Bronchial epithelial cell (primary cell): ENCODE measurements around the gene ZBTB34. TPM values are rescaled to one million over a fixed set of nuclear protein-coding genes. Genes with fewer than 3 reads are reported as not detected.

Experiments used
- DNase-seq: peaks from one replicate; pipeline ENCODE4 v3.0.0-alpha.2; 2010; ENCODE audit warnings: low read depth
- FAIRE-seq: peaks from 2 replicates; lab custom pipeline; 2011; peaks lifted over from hg19 to GRCh38; lab: Jason Lieb, UNC
- H3K27me3 ChIP-seq: 2 replicates; pipeline ENCODE4 v1.5.1; 2011; ENCODE audit warnings: low read length; ENCODE audit not compliant: control insufficient read depth, insufficient read depth
- H3K36me3 ChIP-seq: 2 replicates; pipeline ENCODE4 v1.5.1; 2011; ENCODE audit warnings: low read length; ENCODE audit not compliant: control insufficient read depth, insufficient read depth
- H3K4me3 ChIP-seq: 2 replicates; pipeline ENCODE4 v1.5.1; 2011; ENCODE audit warnings: mild to moderate bottlenecking, low read depth, low read length, control low read depth
- CTCF ChIP-seq: IDR thresholded peaks from 2 replicates; pipeline ENCODE4 v1.5.1; 2011; ENCODE audit warnings: mild to moderate bottlenecking, moderate library complexity, low read length, control low read depth, inconsistent platforms; ENCODE audit not compliant: insufficient read depth, severe bottlenecking
- total RNA-seq: library from RNA; depleted of rRNA; stranded (reverse); fragments of >200 nt; gene quantifications from 2 replicates; pipeline ENCODE4 v1.2.1, GENCODE V29; 2014

The ZBTB34 gene
- total RNA-seq, 1 donor from 2014 or later: 6.6 TPM

GRCh38 chr9:126872516-126872915, 12.1 kb downstream of the ZBTB34 start:
- no peak for DNase-seq
- Histone ChIP-seq H3K27me3 (no peaks in the 10 kb centered on the region), H3K4me3 (no peak overlapping the region), H3K36me3 (peaks cover 2% of the 10 kb centered on the region)
- no peak for FAIRE-seq
- no peak for TF ChIP-seq CTCF

GRCh38 chr9:126874546-126875314, 14.3 kb downstream of the ZBTB34 start:
- Histone ChIP-seq H3K4me3 (no peak overlapping the region), H3K27me3 (no peaks in the 10 kb centered on the region), H3K36me3 (peaks cover 6% of the 10 kb centered on the region)
- TF ChIP-seq CTCF: no peak
- DNase-seq: no peak
- FAIRE-seq: no peak

DNA sequence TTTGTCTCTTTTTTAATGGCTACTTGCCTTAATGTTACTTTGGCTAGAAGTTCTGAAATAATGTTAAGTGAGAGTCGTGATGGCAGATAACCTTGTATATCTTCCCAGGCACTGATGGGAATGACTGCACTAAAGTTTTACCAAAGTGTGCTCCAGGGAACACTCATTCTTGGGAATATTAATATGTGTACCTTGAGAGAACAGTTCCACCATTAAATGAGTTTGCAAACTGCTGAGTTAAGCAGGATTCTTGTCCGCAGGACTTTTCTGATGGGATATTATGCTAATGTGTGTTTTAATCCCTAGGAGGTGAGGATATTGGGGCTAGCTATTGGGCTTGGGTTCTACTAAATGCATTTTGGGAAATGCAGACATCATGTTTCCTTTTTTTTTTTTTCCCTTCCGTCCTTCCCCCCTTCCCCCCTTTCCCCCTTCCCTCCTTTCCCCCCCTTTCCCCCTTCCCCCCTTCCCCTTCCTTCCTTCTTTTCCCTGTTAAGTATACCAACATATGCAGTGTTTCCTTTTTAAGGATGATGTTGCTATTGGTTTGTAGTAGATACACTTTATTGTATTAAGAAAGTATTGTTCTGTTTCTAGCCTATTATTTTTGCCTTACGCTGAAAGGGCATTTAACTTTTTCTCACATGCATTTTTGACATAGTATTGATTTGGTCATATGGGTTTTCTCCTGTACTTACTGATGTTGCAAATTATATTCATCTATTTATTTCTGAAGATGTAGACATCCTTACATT, 15.5 kb downstream of the ZBTB34 start:
- H3K36me3 ChIP-seq: peaks cover 13% of the 10 kb centered on the region
- DNase-seq (no peak), FAIRE-seq (no peak)
- no peak overlapping the region for H3K4me3 ChIP-seq
- no peak for TF ChIP-seq CTCF
- H3K27me3 ChIP-seq: no peaks in the 10 kb centered on the region

- FAIRE-seq (no peak), DNase-seq (no peak)
- TF ChIP-seq CTCF: no peak
- H3K36me3 ChIP-seq: peaks cover 14% of the 10 kb centered on the region
- no peaks in the 10 kb centered on the region for H3K27me3 ChIP-seq
- H3K4me3 ChIP-seq: no peak overlapping the region
Observed at GRCh38 chr9:126876531-126876930, 16.1 kb downstream of the ZBTB34 start.

- Histone ChIP-seq H3K27me3 (no peaks in the 10 kb centered on the region), H3K36me3 (peaks cover 14% of the 10 kb centered on the region), H3K4me3 (no peak overlapping the region)
- DNase-seq (no peak), FAIRE-seq (no peak)
- TF ChIP-seq CTCF: no peak
Observed at GRCh38 chr9:126877418-126877817, 17.0 kb downstream of the ZBTB34 start.
